DND-41 (cell line): ENCODE data around the gene ZNF429.
"Not testable (repeated sequence)": the region's sequence is repeated elsewhere in the genome, so short reads cannot be mapped to it uniquely, and the experiment has no call there.

Source experiments
- ATAC-seq: fragments of 200-7000 bp; cut with Tn5 transposase; 3 replicates; pipeline ENCODE4 v1.9.1; 2021; ENCODE audit warnings: low read depth; ENCODE audit not compliant: insufficient read depth
- DNase-seq: peaks from one replicate; pipeline ENCODE4 v3.0.0-alpha.2; 2020
- H2AFZ ChIP-seq: 2 replicates; pipeline ENCODE4 v1.6.0; 2012; ENCODE audit warnings: low read depth, low read length
- H3K27ac ChIP-seq: 2 replicates; pipeline ENCODE4 v1.5.1; 2012; ENCODE audit warnings: low read length, inconsistent platforms
- H3K27me3 ChIP-seq: fragments of 200-600 bp; sonication (generic); 2 replicates; pipeline ENCODE4 v1.6.0; 2012; ENCODE audit warnings: low read length, mild to moderate bottlenecking, inconsistent platforms; ENCODE audit not compliant: insufficient read depth, poor library complexity
- H3K36me3 ChIP-seq: 2 replicates; pipeline ENCODE4 v1.5.1; 2012; ENCODE audit warnings: low read length, inconsistent platforms; ENCODE audit not compliant: insufficient read depth
- H3K4me1 ChIP-seq: 2 replicates; pipeline ENCODE4 v1.5.1; 2012; ENCODE audit warnings: mild to moderate bottlenecking, low read length; ENCODE audit not compliant: insufficient read depth
- H3K4me2 ChIP-seq: 2 replicates; pipeline ENCODE4 v1.6.0; 2012; ENCODE audit warnings: mild to moderate bottlenecking, moderate library complexity, low read length, inconsistent platforms; ENCODE audit not compliant: insufficient read depth
- H3K4me3 ChIP-seq, 2 experiments: fragments of 200-600 bp in 1 of 2; shearing (Covaris generic) in 1 of 2; 2 replicates each; pipeline ENCODE4 v1.5.1; 2012 to 2016; ENCODE audit warnings: inconsistent platforms in 2 of 2, low read length in 2 of 2, mild to moderate bottlenecking in 2 of 2, low read depth in 1 of 2, moderate library complexity in 1 of 2
- H3K79me2 ChIP-seq: 2 replicates; pipeline ENCODE4 v1.6.0; 2012; ENCODE audit warnings: low read length, inconsistent platforms; ENCODE audit not compliant: insufficient read depth
- H3K9ac ChIP-seq: 2 replicates; pipeline ENCODE4 v1.6.0; 2012; ENCODE audit warnings: low read depth, mild to moderate bottlenecking, inconsistent platforms, low read length, moderate library complexity
- H3K9me3 ChIP-seq: 2 replicates; pipeline ENCODE4 v1.5.1; 2012; ENCODE audit warnings: low read length, moderate library complexity, mild to moderate bottlenecking, inconsistent platforms; ENCODE audit not compliant: insufficient read depth, severe bottlenecking
- H4K20me1 ChIP-seq: 2 replicates; pipeline ENCODE4 v1.6.0; 2012; ENCODE audit warnings: low read length; ENCODE audit not compliant: insufficient read depth
- CTCF ChIP-seq: IDR thresholded peaks from 2 replicates; pipeline ENCODE4 v1.5.1; 2012; ENCODE audit warnings: borderline replicate concordance, low read length, moderate library complexity, mild to moderate bottlenecking; ENCODE audit not compliant: poor library complexity, severe bottlenecking; ENCODE audit errors: extremely low read depth
- EZH2 ChIP-seq: IDR thresholded peaks from 3 replicates; pipeline ENCODE4 v1.6.1; 2012; ENCODE audit warnings: borderline replicate concordance, low read depth, mild to moderate bottlenecking, moderate library complexity, low read length, inconsistent platforms; ENCODE audit not compliant: severe bottlenecking

Gene ZNF429

GRCh38 chr19:21508198-21508597 is 2.8 kb downstream of the ZNF429 start:
- peaks cover 12% of the 10 kb centered on the region for H3K9me3 ChIP-seq
- no peaks in the 10 kb centered on the region for H3K27me3 ChIP-seq
- H3K4me3 ChIP-seq = no peak overlapping the region
- ATAC-seq (no peak), DNase-seq (no peak)
- no peaks in the 10 kb centered on the region for H4K20me1 ChIP-seq
- 0 out of 2 replicates have a peak overlapping the region, but pooled peaks have one; percentile 61 for H3K4me2 ChIP-seq
- no peak for TF ChIP-seq CTCF
- no peak for TF ChIP-seq EZH2
- H3K9ac ChIP-seq = no peak overlapping the region
- H3K27ac ChIP-seq = no peak overlapping the region
- no peak overlapping the region for H2AFZ ChIP-seq
- peaks cover 54% of the 10 kb centered on the region for H3K79me2 ChIP-seq
- H3K4me1 ChIP-seq = peaks cover 31% of the 10 kb centered on the region
- peaks cover 38% of the 10 kb centered on the region for H3K36me3 ChIP-seq

GRCh38 chr19:21511058-21511457 is 5.7 kb downstream of the ZNF429 start:
- H3K9me3 ChIP-seq = peaks cover 16% of the 10 kb centered on the region
- peaks cover 20% of the 10 kb centered on the region for H3K4me1 ChIP-seq
- H3K79me2 ChIP-seq = peaks cover 70% of the 10 kb centered on the region
- H3K4me3 ChIP-seq, DNase-seq, H3K9ac ChIP-seq, ATAC-seq, H4K20me1 ChIP-seq, H2AFZ ChIP-seq, H3K4me2 ChIP-seq, H3K27me3 ChIP-seq, H3K27ac ChIP-seq: not testable (repeated sequence)
- peaks cover 46% of the 10 kb centered on the region for H3K36me3 ChIP-seq

- not testable (repeated sequence) for H3K27ac ChIP-seq, H3K27me3 ChIP-seq, DNase-seq, H2AFZ ChIP-seq, H3K4me3 ChIP-seq, H3K4me2 ChIP-seq, ATAC-seq, H4K20me1 ChIP-seq, H3K4me1 ChIP-seq, H3K9ac ChIP-seq
- Histone ChIP-seq H3K9me3 (peaks cover 19% of the 10 kb centered on the region), H3K36me3 (peaks cover 42% of the 10 kb centered on the region), H3K79me2 (peaks cover 69% of the 10 kb centered on the region)
Measured at GRCh38 chr19:21512609-21513008, 7.2 kb downstream of the ZNF429 start.

- no peak for ATAC-seq
- no peak overlapping the region for H3K27ac ChIP-seq
- H3K27me3 ChIP-seq = no peaks in the 10 kb centered on the region
- peaks cover 69% of the 10 kb centered on the region for H3K79me2 ChIP-seq
- H3K4me1 ChIP-seq = no peaks in the 10 kb centered on the region
- H3K9ac ChIP-seq = no peak overlapping the region
- no peak overlapping the region for H3K4me2 ChIP-seq
- DNase-seq = no peak
- H2AFZ ChIP-seq = no peak overlapping the region
- TF ChIP-seq CTCF = no peak
- TF ChIP-seq EZH2 = no peak
- peaks cover 43% of the 10 kb centered on the region for H3K36me3 ChIP-seq
- no peak overlapping the region for H3K4me3 ChIP-seq
- H4K20me1 ChIP-seq = no peaks in the 10 kb centered on the region
- peaks cover 29% of the 10 kb centered on the region for H3K9me3 ChIP-seq
Measured at GRCh38 chr19:21513651-21514050, 8.2 kb downstream of the ZNF429 start.
